Thyroid gland (tissue), 4 donors: ENCODE data around the gene KMT2B.

Experiments used
- CTCF ChIP-seq, 6 experiments: fragments of 200-600 bp in 3 of 6; fragments of 450-650 bp in 3 of 6; sonication (generic) in 3 of 6; IDR thresholded peaks; one replicate each; pipeline ENCODE4 v1.5.1; 2016 to 2019; ENCODE audit warnings: antibody characterized with exemption in 6 of 6, mild to moderate bottlenecking in 2 of 6, inconsistent platforms in 1 of 6, moderate library complexity in 1 of 6
- POLR2A ChIP-seq, 2 donors: fragments of 450-650 bp; IDR thresholded peaks; one replicate each; pipeline ENCODE4 v1.6.1; 2017; ENCODE audit warnings: antibody characterized with exemption in 2 of 2, mild to moderate bottlenecking in 2 of 2, moderate library complexity in 1 of 2

GRCh38 chr19:35717665-35718344, at the start of gene KMT2B:
- TF ChIP-seq POLR2A (IDR thresholded peaks at IDR 0.05) (no peak), CTCF (IDR thresholded peaks at IDR 0.05) (no peak)
